Measurements from ENCODE around the gene CLCNKB.

DNA sequence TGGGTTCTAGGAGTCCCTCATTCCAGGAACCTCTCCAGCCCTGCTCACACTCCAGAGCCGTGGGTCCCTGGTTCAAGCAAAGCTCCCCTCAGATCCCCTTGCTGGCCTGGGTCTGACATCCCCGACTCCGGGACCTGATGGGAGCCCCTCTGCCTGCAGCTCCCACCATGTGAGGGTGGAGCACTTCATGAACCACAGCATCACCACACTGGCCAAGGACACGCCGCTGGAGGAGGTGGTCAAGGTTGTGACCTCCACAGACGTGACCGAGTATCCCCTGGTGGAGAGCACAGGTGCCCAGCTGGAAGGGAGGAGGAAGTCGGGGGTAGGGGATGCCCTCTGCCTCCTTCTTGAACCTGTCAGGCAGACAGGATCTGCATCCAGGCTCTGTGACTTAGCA is 12.0 kb upstream of the CLCNKB start:
- TF ChIP-seq, protein P1, sequence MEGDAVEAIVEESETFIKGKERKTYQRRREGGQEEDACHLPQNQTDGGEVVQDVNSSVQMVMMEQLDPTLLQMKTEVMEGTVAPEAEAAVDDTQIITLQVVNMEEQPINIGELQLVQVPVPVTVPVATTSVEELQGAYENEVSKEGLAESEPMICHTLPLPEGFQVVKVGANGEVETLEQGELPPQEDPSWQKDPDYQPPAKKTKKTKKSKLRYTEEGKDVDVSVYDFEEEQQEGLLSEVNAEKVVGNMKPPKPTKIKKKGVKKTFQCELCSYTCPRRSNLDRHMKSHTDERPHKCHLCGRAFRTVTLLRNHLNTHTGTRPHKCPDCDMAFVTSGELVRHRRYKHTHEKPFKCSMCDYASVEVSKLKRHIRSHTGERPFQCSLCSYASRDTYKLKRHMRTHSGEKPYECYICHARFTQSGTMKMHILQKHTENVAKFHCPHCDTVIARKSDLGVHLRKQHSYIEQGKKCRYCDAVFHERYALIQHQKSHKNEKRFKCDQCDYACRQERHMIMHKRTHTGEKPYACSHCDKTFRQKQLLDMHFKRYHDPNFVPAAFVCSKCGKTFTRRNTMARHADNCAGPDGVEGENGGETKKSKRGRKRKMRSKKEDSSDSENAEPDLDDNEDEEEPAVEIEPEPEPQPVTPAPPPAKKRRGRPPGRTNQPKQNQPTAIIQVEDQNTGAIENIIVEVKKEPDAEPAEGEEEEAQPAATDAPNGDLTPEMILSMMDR (IDR thresholded peaks at IDR 0.05) = no peak
- no peak for TF ChIP-seq ZFX (IDR thresholded peaks at IDR 0.05; ENCODE audit: borderline replicate concordance)
